OCI-LY7 (cell line): Measurements from ENCODE around the gene TAAR6.

Experiments
- CTCF ChIP-seq: fragments of 200-600 bp; sonication (generic); conservative IDR thresholded peaks from 2 replicates; pipeline ENCODE4 v1.5.1; 2014; ENCODE audit warnings: mild to moderate bottlenecking, antibody characterized with exemption, low read length, moderate library complexity, mixed read lengths
- EZH2phosphoT487 ChIP-seq: fragments of 200-600 bp; sonication (generic); IDR thresholded peaks from 2 replicates; pipeline ENCODE4 v1.6.1; 2018; ENCODE audit warnings: low read depth, borderline replicate concordance, mild to moderate bottlenecking, mixed run types, antibody characterized with exemption, low read length, moderate library complexity, mixed read lengths

GRCh38 chr6:132548746-132549463, 21.2 kb upstream of the TAAR6 start:
- TF ChIP-seq CTCF (no peak), EZH2phosphoT487 (no peak)
